ENCODE results near the gene G6PD. TPM values are rescaled to one million over a fixed set of nuclear protein-coding genes. Genes with fewer than 3 reads are reported as not detected.

The G6PD gene
- total and polyA plus RNA-seq, 4 donors = 1.9 to 23.6 (median 5.5) TPM

DNA sequence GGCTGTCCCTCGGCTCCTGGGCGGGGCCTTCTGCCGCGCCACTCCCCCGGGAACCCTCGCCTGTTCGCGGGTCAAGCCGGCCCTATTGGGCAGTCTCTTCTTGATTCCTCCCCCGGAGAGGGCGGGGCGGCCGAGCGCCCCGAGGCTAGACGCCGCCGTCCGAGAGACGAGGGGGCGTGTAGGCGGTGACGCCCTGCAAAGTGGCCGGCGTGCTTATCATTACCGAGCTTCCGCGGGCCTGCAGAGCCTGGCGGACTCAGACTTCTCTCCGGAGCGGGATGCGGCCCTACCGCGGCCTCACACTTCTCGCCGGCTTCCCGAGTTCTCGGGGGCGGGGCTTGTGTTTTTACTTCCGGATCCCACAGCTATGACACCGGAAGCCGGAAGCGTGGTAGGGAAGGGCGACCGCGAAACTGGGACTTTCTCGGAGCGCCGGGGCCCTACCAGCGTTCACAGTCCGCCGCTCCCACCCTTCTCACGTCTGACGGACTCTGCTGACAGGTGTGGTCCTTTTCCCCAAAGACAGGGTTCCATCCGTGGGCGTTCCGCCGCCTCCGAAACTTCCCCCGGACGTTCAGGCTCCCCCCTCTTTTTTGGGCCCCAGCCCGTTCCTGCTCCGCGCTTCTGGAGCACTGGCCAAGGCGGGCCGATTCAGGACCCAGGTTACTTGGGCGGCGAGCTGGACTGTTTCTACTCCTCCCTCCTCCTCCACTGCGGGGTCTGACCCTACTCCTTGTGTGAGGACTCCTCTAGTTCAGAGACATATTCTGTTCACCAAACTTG, 790 bp upstream of the G6PD start, which contains the start of gene IKBKG:
TSS of gene IKBKG (plus strand) at position 376 of the 783 bp plus-strand sequence. CDS start 4,383 bp downstream, outside the sequence.
- Histone ChIP-seq H3K9ac (ENCODE audit: low read depth in 1 of 2, low read length in 2 of 2) (peak within 1 kb of the TSS; percentile 11 to 77), H3K27me3 (ENCODE audit: control insufficient read depth in 4 of 4, insufficient read depth in 4 of 4, low read length in 3 of 4) (no peaks in the 10 kb centered on the region), H3K9me3 (ENCODE audit: control insufficient read depth in 4 of 4, low read length in 3 of 4) (no peaks in the 10 kb centered on the region), H3K4me3 (ENCODE audit: low read depth in 1 of 3, low read length in 3 of 3) (peak within 1 kb of the TSS; percentile 59 to 86 (median 81)), H3K4me1 (ENCODE audit: control insufficient read depth in 4 of 4, insufficient read depth in 4 of 4, low read length in 3 of 4) (peaks cover 1 to 34% (median 22%) of the 10 kb centered on the region in 4 donors), H3K27ac (ENCODE audit: low read depth in 1 of 2, low read length in 2 of 2) (peak within 1 kb of the TSS; percentile 79 to 83), H3K36me3 (ENCODE audit: control insufficient read depth in 4 of 4, insufficient read depth in 3 of 4, low read depth in 1 of 4, low read length in 3 of 4) (peaks cover 1 to 3% (median 3%) of the 10 kb centered on the region in 4 donors)
- TF ChIP-seq SP1 (IDR thresholded peaks at IDR 0.05) (peak; percentile 19), YY1 (IDR thresholded peaks at IDR 0.05) (peak; percentile 19), MAX (IDR thresholded peaks at IDR 0.05) (peak; percentile 23), GABPA (IDR thresholded peaks at IDR 0.05 in 1 of 2, conservative IDR thresholded peaks at IDR 0.05 in 1 of 2) (peak; percentile 76 to 90), RAD21 (IDR thresholded peaks at IDR 0.05) (no peak), JUND (IDR thresholded peaks at IDR 0.05) (peak in 1 of 2 donors; percentile 8), EGR1 (IDR thresholded peaks at IDR 0.05; ENCODE audit: low read depth in 2 of 2) (peak in 1 of 2 donors; percentile 12), FOXA2 (IDR thresholded peaks at IDR 0.05) (no peak), HNF4A (conservative IDR thresholded peaks at IDR 0.05) (no peak), ZBTB33 (IDR thresholded peaks at IDR 0.05) (peak; percentile 91), FOXA1 (IDR thresholded peaks at IDR 0.05) (no peak), TAF1 (conservative IDR thresholded peaks at IDR 0.05) (no peak)
- WGBS = under 1% methylated on average over 68 of the region's 69 CpGs
- peak; percentile 90 for DNase-seq (ENCODE audit: low spot score)

GRCh38 chrX:154545673-154546274, 872 bp downstream of the G6PD start:
- 96% methylated on average over 17 of the region's 17 CpGs for WGBS
- H3K9ac ChIP-seq (ENCODE audit: low read depth in 1 of 2, low read length in 2 of 2) = no peak overlapping the region
- DNase-seq (ENCODE audit: low spot score) = no peak
- no peaks in the 10 kb centered on the region for H3K9me3 ChIP-seq (ENCODE audit: control insufficient read depth in 4 of 4, low read length in 3 of 4)
- H3K27ac ChIP-seq (ENCODE audit: low read depth in 1 of 2, low read length in 2 of 2) = no peak overlapping the region
- no peak for TF ChIP-seq RAD21 (IDR thresholded peaks at IDR 0.05)
- no peak for TF ChIP-seq HNF4A (conservative IDR thresholded peaks at IDR 0.05)
- no peak for TF ChIP-seq FOXA2 (IDR thresholded peaks at IDR 0.05)
- TF ChIP-seq, protein P1, sequence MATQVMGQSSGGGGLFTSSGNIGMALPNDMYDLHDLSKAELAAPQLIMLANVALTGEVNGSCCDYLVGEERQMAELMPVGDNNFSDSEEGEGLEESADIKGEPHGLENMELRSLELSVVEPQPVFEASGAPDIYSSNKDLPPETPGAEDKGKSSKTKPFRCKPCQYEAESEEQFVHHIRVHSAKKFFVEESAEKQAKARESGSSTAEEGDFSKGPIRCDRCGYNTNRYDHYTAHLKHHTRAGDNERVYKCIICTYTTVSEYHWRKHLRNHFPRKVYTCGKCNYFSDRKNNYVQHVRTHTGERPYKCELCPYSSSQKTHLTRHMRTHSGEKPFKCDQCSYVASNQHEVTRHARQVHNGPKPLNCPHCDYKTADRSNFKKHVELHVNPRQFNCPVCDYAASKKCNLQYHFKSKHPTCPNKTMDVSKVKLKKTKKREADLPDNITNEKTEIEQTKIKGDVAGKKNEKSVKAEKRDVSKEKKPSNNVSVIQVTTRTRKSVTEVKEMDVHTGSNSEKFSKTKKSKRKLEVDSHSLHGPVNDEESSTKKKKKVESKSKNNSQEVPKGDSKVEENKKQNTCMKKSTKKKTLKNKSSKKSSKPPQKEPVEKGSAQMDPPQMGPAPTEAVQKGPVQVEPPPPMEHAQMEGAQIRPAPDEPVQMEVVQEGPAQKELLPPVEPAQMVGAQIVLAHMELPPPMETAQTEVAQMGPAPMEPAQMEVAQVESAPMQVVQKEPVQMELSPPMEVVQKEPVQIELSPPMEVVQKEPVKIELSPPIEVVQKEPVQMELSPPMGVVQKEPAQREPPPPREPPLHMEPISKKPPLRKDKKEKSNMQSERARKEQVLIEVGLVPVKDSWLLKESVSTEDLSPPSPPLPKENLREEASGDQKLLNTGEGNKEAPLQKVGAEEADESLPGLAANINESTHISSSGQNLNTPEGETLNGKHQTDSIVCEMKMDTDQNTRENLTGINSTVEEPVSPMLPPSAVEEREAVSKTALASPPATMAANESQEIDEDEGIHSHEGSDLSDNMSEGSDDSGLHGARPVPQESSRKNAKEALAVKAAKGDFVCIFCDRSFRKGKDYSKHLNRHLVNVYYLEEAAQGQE (IDR thresholded peaks at IDR 0.05) = no peak
- TF ChIP-seq EGR1 (IDR thresholded peaks at IDR 0.05; ENCODE audit: low read depth in 2 of 2) = no peak
- no peak for TF ChIP-seq JUND (IDR thresholded peaks at IDR 0.05)
- TF ChIP-seq, protein P2, sequence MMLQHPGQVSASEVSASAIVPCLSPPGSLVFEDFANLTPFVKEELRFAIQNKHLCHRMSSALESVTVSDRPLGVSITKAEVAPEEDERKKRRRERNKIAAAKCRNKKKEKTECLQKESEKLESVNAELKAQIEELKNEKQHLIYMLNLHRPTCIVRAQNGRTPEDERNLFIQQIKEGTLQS (IDR thresholded peaks at IDR 0.05) = no peak
- TF ChIP-seq NR2F2 (IDR thresholded peaks at IDR 0.05) = no peak
- no peak for TF ChIP-seq MAX (IDR thresholded peaks at IDR 0.05)
- no peak for TF ChIP-seq HNF4G (IDR thresholded peaks at IDR 0.05)
- no peak for TF ChIP-seq FOXA1 (IDR thresholded peaks at IDR 0.05)
- no peak for TF ChIP-seq CTCF (IDR thresholded peaks at IDR 0.05; ENCODE audit: low read depth, low read length, missing input control)
- no peak for TF ChIP-seq ZBTB33 (IDR thresholded peaks at IDR 0.05)
- no peak for TF ChIP-seq GABPA (IDR thresholded peaks at IDR 0.05 in 1 of 2, conservative IDR thresholded peaks at IDR 0.05 in 1 of 2)
- no peak for TF ChIP-seq SP1 (IDR thresholded peaks at IDR 0.05)
- H3K27me3 ChIP-seq (ENCODE audit: control insufficient read depth in 4 of 4, insufficient read depth in 4 of 4, low read length in 3 of 4) = no peaks in the 10 kb centered on the region
- H3K4me1 ChIP-seq (ENCODE audit: control insufficient read depth in 4 of 4, insufficient read depth in 4 of 4, low read length in 3 of 4) = peaks cover 1 to 38% (median 24%) of the 10 kb centered on the region in 4 donors
- peak overlapping the region in 1 of 3 donors; percentile 59 for H3K4me3 ChIP-seq (ENCODE audit: low read depth in 1 of 3, low read length in 3 of 3)
- H3K36me3 ChIP-seq (ENCODE audit: control insufficient read depth in 4 of 4, insufficient read depth in 3 of 4, low read depth in 1 of 4, low read length in 3 of 4) = no peaks in the 10 kb centered on the region
